Spinal cord (tissue), 10 donors: Measurements from ENCODE around the gene PFKL. TPM values are rescaled to one million over a fixed set of nuclear protein-coding genes. Genes with fewer than 3 reads are reported as not detected.

Experiments used
- DNase-seq, 6 donors: peaks; one replicate each; pipeline versions ENCODE4 v3.0.0 to v3.0.0-alpha.2; 2013 to 2015; ENCODE audit warnings: low spot score in 6 of 6, low read depth in 4 of 6
- H3K27ac ChIP-seq: one replicate; pipeline ENCODE4 v1.5.1; 2013; ENCODE audit warnings: low read depth, low read length, control low read depth
- H3K27me3 ChIP-seq: one replicate; pipeline ENCODE4 v1.6.1; 2013; ENCODE audit warnings: low read length; ENCODE audit not compliant: control insufficient read depth, insufficient read depth
- H3K36me3 ChIP-seq: one replicate; pipeline ENCODE4 v1.6.1; 2013; ENCODE audit warnings: low read length; ENCODE audit not compliant: control insufficient read depth, insufficient read depth
- H3K4me1 ChIP-seq: one replicate; pipeline ENCODE4 v1.6.1; 2013; ENCODE audit warnings: low read length; ENCODE audit not compliant: control insufficient read depth, insufficient read depth
- H3K4me3 ChIP-seq: one replicate; pipeline ENCODE4 v1.5.1; 2013; ENCODE audit warnings: low read depth, low read length, control low read depth
- H3K9me3 ChIP-seq: one replicate; pipeline ENCODE4 v1.6.1; 2013; ENCODE audit warnings: low read length; ENCODE audit not compliant: control insufficient read depth, insufficient read depth
- WGBS: methylation state at CpG from one replicate; pipeline ENCODE4 v1.1.5; 2013; ENCODE audit warnings: missing lambda C conversion rate; ENCODE audit not compliant: insufficient coverage; 5-methylcytosine and 5-hydroxymethylcytosine counted together
- long read RNA-seq, 4 donors: transcript quantifications; one replicate each; lab custom pipeline, GENCODE V29; 2026
- polyA plus RNA-seq, 2 donors: library from polyadenylated mRNA; unstranded; fragments of 120-200 nt; gene quantifications; one replicate each; pipeline ENCODE4 v1.2.1, GENCODE V29; 2013; ENCODE audit not compliant: insufficient read length in 2 of 2
- total RNA-seq, 2 donors: library from RNA; depleted of rRNA in 1 of 2; stranded (reverse); fragments of 120-200 nt in 1 of 2; fragments of >200 nt in 1 of 2; gene quantifications; one replicate each; pipeline versions ENCODE4 v1.2.3 to v1.2.4, GENCODE V29; 2013 to 2014
- donor health status: healthy.

Gene PFKL
- total RNA-seq (100 to 1,000 TPM; 107 to 152 TPM), polyA plus RNA-seq (100 to 1,000 TPM; 150 to 172 TPM)
- long read RNA-seq, donor 1, transcript PFKL-201 (22 exons, 2,912 nt) = major isoform, 32 of 101 reads
- long read RNA-seq, donor 1, partial matches to known transcripts = 67 of 101 reads
- long read RNA-seq, donor 1, other reads (novel, unspliced or antisense) = 0 of 101 reads
- long read RNA-seq, donor 2, transcript PFKL-201 (22 exons, 2,912 nt) = major isoform, 10 of 30 reads
- long read RNA-seq, donor 2, partial matches to known transcripts = 19 of 30 reads
- long read RNA-seq, donor 2, other reads (novel, unspliced or antisense) = 0 of 30 reads
- long read RNA-seq, donor 3, transcript PFKL-201 (22 exons, 2,912 nt) = major isoform, 22 of 42 reads
- long read RNA-seq, donor 3, partial matches to known transcripts = 19 of 42 reads
- long read RNA-seq, donor 3, other reads (novel, unspliced or antisense) = 0 of 42 reads
- long read RNA-seq, donor 4, transcript PFKL-201 (22 exons, 2,912 nt) = major isoform, 20 of 36 reads
- long read RNA-seq, donor 4, partial matches to known transcripts = 15 of 36 reads
- long read RNA-seq, donor 4, other reads (novel, unspliced or antisense) = 0 of 36 reads

GRCh38 chr21:44299458-44300261 lies at the start of gene PFKL:
Gene PFKL, plus strand, starts transcription at chr21:44300053. Its CDS starts 53 bp downstream, at chr21:44300106.
- peaks cover 68% of the 10 kb centered on the region for H3K4me1 ChIP-seq
- no peaks in the 10 kb centered on the region for H3K9me3 ChIP-seq
- peaks cover 23% of the 10 kb centered on the region for H3K36me3 ChIP-seq
- peak within 1 kb of the TSS; percentile 57 for H3K4me3 ChIP-seq
- H3K27me3 ChIP-seq = no peaks in the 10 kb centered on the region
- whole genome bisulfite sequencing = under 1% methylated on average over 94 of the region's 94 CpGs
- DNase-seq = peak in 4 of 6 donors; percentile 35 to 78 (median 63)
- peak within 1 kb of the TSS; percentile 75 for H3K27ac ChIP-seq

- 81% methylated on average over 26 of the region's 29 CpGs for WGBS
- no peaks in the 10 kb centered on the region for H3K9me3 ChIP-seq
- no peak overlapping the region for H3K4me3 ChIP-seq
- no peak for DNase-seq
- H3K36me3 ChIP-seq = no peaks in the 10 kb centered on the region
- H3K4me1 ChIP-seq = no peaks in the 10 kb centered on the region
- H3K27ac ChIP-seq = no peak overlapping the region
- H3K27me3 ChIP-seq = no peaks in the 10 kb centered on the region
Measured at GRCh38 chr21:44253832-44254710, 45.8 kb upstream of the PFKL start.

- DNase-seq = no peak
- H3K4me3 ChIP-seq = no peak overlapping the region
- no peaks in the 10 kb centered on the region for H3K27me3 ChIP-seq
- no peak overlapping the region for H3K27ac ChIP-seq
- no peaks in the 10 kb centered on the region for H3K9me3 ChIP-seq
- no peaks in the 10 kb centered on the region for H3K36me3 ChIP-seq
- no peaks in the 10 kb centered on the region for H3K4me1 ChIP-seq
- WGBS = 90% methylated on average over 10 of the region's 11 CpGs
Measured at GRCh38 chr21:44255511-44255981, 44.3 kb upstream of the PFKL start.

DNA sequence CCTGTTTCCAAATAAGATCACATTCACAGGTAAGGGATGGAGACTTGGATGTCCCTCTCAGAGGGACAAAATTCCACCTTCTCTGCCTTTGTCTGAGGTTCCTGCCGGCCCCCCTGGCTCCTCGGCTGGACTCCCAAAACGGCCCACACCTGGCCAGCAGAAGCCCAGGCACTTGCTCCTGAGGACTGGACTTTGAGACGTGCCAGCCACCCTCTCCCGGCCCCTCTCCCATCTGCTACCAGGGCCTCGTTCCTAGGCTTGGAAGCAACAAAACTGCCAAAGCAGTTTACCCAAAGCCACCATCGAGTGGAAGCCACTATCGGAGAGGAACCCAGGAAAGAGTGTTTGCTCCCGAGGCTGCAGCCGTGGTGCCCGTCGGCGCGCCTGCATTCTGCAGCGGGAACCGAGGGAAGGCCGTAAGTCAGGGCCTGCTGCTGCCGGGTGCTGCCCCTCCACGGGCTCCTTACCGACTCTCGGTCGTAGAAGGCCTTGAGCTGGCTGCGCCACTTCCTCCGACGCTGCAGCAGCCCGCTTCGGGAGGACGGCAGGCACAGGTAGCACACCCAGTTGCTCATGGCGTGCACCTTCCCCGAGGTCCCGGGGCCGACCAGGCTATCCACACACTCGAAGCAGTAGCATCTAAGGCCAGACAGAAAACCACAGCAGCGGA lies 41.7 kb upstream of the PFKL start:
- no peak for DNase-seq
- H3K27ac ChIP-seq = no peak overlapping the region
- H3K27me3 ChIP-seq = no peaks in the 10 kb centered on the region
- no peaks in the 10 kb centered on the region for H3K36me3 ChIP-seq
- H3K9me3 ChIP-seq = no peaks in the 10 kb centered on the region
- H3K4me1 ChIP-seq = peaks cover 2% of the 10 kb centered on the region
- H3K4me3 ChIP-seq = no peak overlapping the region
- 87% methylated on average over 33 of the region's 34 CpGs for WGBS

DNA sequence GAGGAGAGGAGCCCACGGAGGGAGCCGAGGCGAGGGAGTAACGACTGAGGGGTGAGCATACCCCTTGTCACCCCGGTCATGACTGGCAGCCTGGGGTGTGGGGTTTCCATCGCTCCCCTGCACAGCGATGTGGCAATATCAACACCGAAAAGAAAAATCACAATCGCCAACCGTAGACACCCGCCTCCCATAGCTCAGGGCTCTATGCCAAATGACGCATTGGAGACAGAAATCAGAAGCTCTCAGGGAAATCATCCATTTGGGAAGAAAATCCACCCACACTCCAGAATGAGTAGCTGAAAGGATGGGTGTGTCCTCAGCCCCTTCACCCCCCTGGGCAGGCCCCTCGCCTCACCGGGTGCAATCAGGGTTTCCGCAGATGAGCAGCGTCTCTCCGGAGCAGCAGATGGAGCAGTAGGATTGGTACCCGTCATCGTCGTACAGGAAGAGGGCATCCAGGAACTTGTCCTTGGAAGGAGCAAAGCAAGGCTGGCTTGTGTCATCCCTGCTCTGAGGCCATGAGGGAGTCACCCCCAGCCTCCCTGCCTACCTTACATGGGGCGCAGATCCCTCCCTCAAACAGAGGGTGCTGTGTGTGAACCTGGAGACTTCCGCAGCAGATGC lies 40.7 kb upstream of the PFKL start:
- no peak overlapping the region for H3K4me3 ChIP-seq
- peaks cover 9% of the 10 kb centered on the region for H3K4me1 ChIP-seq
- no peaks in the 10 kb centered on the region for H3K9me3 ChIP-seq
- no peaks in the 10 kb centered on the region for H3K36me3 ChIP-seq
- no peak for DNase-seq
- H3K27ac ChIP-seq = no peak overlapping the region
- WGBS = 80% methylated on average over 20 of the region's 22 CpGs
- H3K27me3 ChIP-seq = no peaks in the 10 kb centered on the region

DNA sequence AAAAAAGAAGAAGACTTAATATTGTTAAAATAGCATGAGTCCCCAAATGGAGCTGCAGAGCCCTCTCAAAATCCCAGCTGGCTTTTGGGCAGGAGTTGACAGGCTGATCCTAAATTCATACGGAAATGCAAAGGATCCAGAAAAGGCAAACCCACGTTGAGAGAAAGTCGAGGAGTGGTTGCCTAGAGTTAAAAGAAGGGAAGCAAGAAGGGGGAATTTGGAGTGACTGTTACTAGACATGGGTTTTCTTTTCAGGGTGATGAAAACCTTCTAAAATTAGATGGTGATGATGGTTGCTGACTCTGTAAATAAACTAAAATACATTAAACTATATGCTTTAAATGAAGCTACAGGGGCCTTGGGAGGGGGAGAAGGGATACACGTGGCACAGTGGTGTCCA lies 39.8 kb upstream of the PFKL start:
- Histone ChIP-seq H3K4me1 (peaks cover 9% of the 10 kb centered on the region), H3K27me3 (no peaks in the 10 kb centered on the region), H3K36me3 (no peaks in the 10 kb centered on the region), H3K27ac (no peak overlapping the region), H3K4me3 (no peak overlapping the region), H3K9me3 (no peaks in the 10 kb centered on the region)
- DNase-seq = no peak
- 78% methylated on average over 3 of the region's 4 CpGs for WGBS

- no peak for DNase-seq
- Histone ChIP-seq H3K9me3 (no peaks in the 10 kb centered on the region), H3K4me3 (no peak overlapping the region), H3K4me1 (peaks cover 9% of the 10 kb centered on the region), H3K27ac (no peak overlapping the region), H3K36me3 (no peaks in the 10 kb centered on the region), H3K27me3 (no peaks in the 10 kb centered on the region)
- WGBS = 85% methylated on average over 14 of the region's 19 CpGs
Measured at GRCh38 chr21:44260791-44261631, 38.8 kb upstream of the PFKL start.
